HFFc6 (cell line): ENCODE results near the gene SOX6. TPM values are rescaled to one million over a fixed set of nuclear protein-coding genes. Genes with fewer than 3 reads are reported as not detected.

Experiments used
- DNase-seq: peaks from one replicate; pipeline ENCODE4 v3.0.0-alpha.2; 2018
- H3K27ac Mint-ChIP-seq: 2 replicates; pipeline ENCODE4 v1.8.0; 2020; ENCODE audit warnings: mild to moderate bottlenecking, mixed read lengths
- H3K27me3 Mint-ChIP-seq: 2 replicates; pipeline ENCODE4 v1.8.0; 2021; ENCODE audit warnings: mild to moderate bottlenecking, moderate library complexity, mixed read lengths; ENCODE audit not compliant: insufficient read depth
- H3K36me3 Mint-ChIP-seq: 2 replicates; pipeline ENCODE4 v1.8.0; 2021; ENCODE audit warnings: low read depth, mixed read lengths
- H3K4me1 Mint-ChIP-seq: 2 replicates; pipeline ENCODE4 v1.8.0; 2020; ENCODE audit warnings: low read depth, mixed read lengths
- H3K4me3 Mint-ChIP-seq: 2 replicates; pipeline ENCODE4 v1.8.0; 2020; ENCODE audit warnings: mild to moderate bottlenecking, moderate library complexity, mixed read lengths
- H3K9me3 Mint-ChIP-seq: 2 replicates; pipeline ENCODE4 v1.8.0; 2020; ENCODE audit warnings: mild to moderate bottlenecking, mixed read lengths
- total RNA-seq, 6 experiments: library from RNA; stranded (reverse); fragmentation: NEBNext Ultra II Directional; extraction: Animal tissue kit (Norgen Biotek cat#: 25700); gene quantifications; 2 replicates in 1 of 6; 3 replicates in 5 of 6; pipeline ENCODE4 v1.2.3, GENCODE V29; 2021
- TF ChIP-seq, protein P1 (sequence below): fragments of 200-600 bp; sonication (generic); IDR thresholded peaks from 2 replicates; pipeline ENCODE4 v1.5.0; 2021; ENCODE audit warnings: antibody characterized with exemption, mild to moderate bottlenecking

SOX6 gene
- total RNA-seq, 6 experiments from 2014 or later = 0.66 to 6.5 (median 1.4) TPM

DNA sequence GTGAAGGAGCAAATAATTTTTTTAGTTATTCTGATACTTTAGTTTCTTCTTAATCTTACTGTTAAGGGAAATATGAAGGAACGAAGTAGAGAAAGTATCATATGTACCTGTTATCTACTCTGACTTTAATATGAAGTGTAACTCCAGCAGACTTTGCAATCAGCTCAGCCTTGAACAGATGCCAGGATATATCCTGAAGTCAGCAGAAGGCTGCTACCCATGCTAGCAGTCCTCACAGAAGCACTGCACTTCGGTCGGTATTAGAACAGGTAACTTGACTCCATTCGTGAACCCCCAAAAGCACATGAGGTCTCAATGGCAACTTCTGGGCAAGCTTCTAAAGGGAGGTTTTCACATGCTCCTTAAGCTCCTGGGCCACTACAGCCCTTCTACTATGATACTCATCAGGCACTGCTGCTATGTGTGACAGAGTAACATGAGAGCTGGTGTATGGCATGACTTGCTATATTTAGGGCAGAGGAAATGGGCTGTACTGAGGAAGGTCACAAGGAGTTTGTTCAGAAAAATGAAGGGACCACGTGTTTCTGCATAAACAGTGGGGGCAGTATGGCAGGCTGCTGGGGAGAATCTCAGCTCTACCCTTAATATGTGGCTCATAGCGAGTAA, 344.1 kb downstream of the SOX6 start:
- no peak for DNase-seq
- H3K36me3 Mint-ChIP-seq = no peaks in the 10 kb centered on the region
- no peak overlapping the region for H3K27ac Mint-ChIP-seq
- TF ChIP-seq, protein P1, sequence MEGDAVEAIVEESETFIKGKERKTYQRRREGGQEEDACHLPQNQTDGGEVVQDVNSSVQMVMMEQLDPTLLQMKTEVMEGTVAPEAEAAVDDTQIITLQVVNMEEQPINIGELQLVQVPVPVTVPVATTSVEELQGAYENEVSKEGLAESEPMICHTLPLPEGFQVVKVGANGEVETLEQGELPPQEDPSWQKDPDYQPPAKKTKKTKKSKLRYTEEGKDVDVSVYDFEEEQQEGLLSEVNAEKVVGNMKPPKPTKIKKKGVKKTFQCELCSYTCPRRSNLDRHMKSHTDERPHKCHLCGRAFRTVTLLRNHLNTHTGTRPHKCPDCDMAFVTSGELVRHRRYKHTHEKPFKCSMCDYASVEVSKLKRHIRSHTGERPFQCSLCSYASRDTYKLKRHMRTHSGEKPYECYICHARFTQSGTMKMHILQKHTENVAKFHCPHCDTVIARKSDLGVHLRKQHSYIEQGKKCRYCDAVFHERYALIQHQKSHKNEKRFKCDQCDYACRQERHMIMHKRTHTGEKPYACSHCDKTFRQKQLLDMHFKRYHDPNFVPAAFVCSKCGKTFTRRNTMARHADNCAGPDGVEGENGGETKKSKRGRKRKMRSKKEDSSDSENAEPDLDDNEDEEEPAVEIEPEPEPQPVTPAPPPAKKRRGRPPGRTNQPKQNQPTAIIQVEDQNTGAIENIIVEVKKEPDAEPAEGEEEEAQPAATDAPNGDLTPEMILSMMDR = no peak
- peaks cover 9% of the 10 kb centered on the region; the same call in 1 of the 2 replicates for H3K4me1 Mint-ChIP-seq
- H3K27me3 Mint-ChIP-seq = peaks cover 4% of the 10 kb centered on the region
- H3K9me3 Mint-ChIP-seq = no peaks in the 10 kb centered on the region
- no peak overlapping the region for H3K4me3 Mint-ChIP-seq

DNA sequence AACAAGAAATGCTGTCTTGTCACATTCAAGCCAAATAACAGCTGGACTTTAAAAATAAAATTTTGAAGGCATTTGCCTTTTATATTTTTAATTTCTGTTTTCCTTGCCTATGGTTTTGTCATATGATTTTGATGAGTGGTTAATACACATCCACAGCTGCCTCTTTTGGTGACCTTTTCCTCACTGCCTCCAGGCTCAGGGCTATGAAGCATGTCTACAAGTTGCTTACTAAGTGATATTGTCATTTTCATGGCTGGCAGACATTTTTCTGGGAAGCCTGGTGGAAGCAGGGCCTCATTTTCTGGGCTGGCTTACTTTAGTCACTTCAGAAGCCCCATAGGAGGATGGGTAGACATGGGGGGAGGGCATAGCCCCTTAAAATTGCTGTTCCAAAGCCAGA, 344.9 kb downstream of the SOX6 start:
- H3K27me3 Mint-ChIP-seq = peaks cover 5% of the 10 kb centered on the region
- no peak overlapping the region for H3K4me3 Mint-ChIP-seq
- H3K36me3 Mint-ChIP-seq = no peaks in the 10 kb centered on the region
- TF ChIP-seq, protein P1 = no peak
- no peak overlapping the region for H3K27ac Mint-ChIP-seq
- no peaks in the 10 kb centered on the region for H3K9me3 Mint-ChIP-seq
- no peak for DNase-seq
- peaks cover 9% of the 10 kb centered on the region; the same call in 1 of the 2 replicates for H3K4me1 Mint-ChIP-seq

DNA sequence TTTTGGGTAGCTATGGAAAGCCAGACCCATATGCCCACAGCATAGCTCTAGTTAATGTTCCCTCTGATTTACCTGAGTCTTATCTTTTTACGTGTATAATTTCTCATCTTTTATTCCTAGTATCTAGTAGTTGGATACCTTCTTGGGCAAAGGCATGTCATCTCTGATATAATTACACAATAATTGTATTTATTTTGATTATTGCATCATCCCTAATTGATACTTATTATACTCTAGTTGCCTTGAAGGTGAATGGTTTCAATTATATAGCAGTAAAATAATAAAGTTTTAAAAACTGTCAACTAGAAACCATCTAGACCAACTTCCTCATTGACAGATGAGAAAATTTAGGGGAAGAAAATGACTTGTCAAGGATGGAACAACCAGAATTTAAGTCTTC, 347.3 kb downstream of the SOX6 start:
- TF ChIP-seq, protein P1 = no peak
- H3K27ac Mint-ChIP-seq = no peak overlapping the region
- peaks cover 5% of the 10 kb centered on the region for H3K27me3 Mint-ChIP-seq
- H3K36me3 Mint-ChIP-seq = no peaks in the 10 kb centered on the region
- peaks cover 8% of the 10 kb centered on the region; the same call in 1 of the 2 replicates for H3K4me1 Mint-ChIP-seq
- no peak overlapping the region for H3K4me3 Mint-ChIP-seq
- DNase-seq = no peak
- H3K9me3 Mint-ChIP-seq = no peaks in the 10 kb centered on the region

DNA sequence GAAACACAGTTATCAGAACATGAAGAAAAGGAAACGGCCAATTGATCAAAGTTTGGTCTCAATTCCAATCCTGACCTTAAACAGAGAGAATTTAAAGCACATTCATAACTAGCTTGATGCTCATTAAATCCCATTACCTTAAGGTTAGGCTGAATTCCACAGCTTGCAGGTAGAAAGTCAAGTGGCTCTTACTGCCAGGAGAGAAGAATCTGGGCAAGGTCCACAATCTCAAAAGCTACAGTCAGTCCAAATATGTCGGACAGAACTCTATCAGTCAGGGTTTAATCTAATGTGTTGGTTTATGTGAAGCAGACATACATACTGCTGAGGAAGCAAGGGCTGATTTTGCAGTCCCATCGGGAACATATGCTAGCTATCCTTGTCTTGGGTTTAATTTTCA, 348.8 kb downstream of the SOX6 start:
- DNase-seq = no peak
- H3K4me1 Mint-ChIP-seq = peaks cover 6% of the 10 kb centered on the region

DNA sequence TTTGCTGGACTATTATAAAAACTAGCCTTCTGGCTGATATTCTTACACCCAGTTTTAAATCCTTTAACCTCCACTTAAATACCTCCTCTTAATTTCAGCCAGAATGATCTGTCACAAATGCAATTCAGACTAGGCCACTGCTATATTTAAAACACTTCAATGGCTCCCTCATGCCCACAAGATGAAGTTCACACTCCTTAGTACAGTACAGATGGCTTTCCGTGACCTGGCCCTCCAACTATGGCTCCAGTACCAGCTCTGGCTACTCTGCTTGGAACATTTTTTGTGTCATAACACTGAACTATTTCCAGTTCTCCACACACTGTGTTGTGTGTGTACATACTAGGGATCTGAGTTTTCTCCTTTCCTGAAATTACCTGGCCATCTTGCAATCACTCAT, 353.4 kb downstream of the SOX6 start:
- H3K4me3 Mint-ChIP-seq = no peak overlapping the region
- TF ChIP-seq, protein P1 = no peak
- H3K4me1 Mint-ChIP-seq = peaks cover 37% of the 10 kb centered on the region
- no peaks in the 10 kb centered on the region for H3K9me3 Mint-ChIP-seq
- 0 out of 2 replicates have a peak, but pooled peaks cover 2% of the 10 kb centered on the region for H3K27me3 Mint-ChIP-seq
- no peak overlapping the region for H3K27ac Mint-ChIP-seq
- no peak for DNase-seq
- no peaks in the 10 kb centered on the region for H3K36me3 Mint-ChIP-seq

More for the DNA sequence above, 348.8 kb downstream of the SOX6 start:
- Mint-ChIP-seq H3K9me3 (no peaks in the 10 kb centered on the region), H3K27ac (no peak overlapping the region), H3K27me3 (peaks cover 2% of the 10 kb centered on the region), H3K4me3 (no peak overlapping the region), H3K36me3 (no peaks in the 10 kb centered on the region)
- TF ChIP-seq, protein P1 = no peak
